SHP77 (cell line): ENCODE data around the gene GNAO1.
A peak's percentile ranks its signal among the peaks of the same experiment; 100 is the strongest.

Experiments
- DNase-seq, 2 experiments: peaks; one replicate each; lab custom pipeline; 2025; lab: John Stamatoyannopoulos, UW

Gene GNAO1

DNA sequence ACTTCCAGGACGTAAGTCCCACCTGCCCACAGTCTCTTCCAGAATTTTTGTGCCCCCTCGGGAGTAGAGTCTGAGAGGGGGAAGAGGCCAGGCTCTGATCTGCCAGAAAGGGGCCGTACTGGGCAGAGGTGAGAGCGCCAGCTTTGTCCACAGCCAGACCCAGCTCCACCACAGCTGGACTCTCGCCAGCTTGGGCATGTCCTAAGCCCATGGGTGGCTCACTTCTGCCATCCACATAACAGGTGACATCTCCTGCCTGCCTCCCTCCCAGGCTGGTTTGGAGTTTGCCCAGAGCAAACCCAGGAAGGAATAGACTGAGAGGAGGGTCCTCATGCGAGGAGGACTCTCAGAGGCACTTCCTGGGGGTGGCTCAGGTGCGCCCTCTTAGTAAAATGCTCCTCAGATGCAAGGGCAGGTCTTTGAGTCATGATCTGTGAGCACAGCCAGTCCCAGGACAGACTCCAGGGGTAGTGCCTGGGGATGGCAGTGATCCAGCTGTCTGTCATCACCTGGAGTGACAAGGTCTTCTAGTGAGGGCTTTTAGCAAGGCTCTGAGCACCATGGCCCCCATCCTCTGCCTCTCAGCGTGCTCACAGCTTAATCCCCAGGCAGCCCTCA, 144.9 kb downstream of the GNAO1 start:
- DNase-seq, result no peak

DNA sequence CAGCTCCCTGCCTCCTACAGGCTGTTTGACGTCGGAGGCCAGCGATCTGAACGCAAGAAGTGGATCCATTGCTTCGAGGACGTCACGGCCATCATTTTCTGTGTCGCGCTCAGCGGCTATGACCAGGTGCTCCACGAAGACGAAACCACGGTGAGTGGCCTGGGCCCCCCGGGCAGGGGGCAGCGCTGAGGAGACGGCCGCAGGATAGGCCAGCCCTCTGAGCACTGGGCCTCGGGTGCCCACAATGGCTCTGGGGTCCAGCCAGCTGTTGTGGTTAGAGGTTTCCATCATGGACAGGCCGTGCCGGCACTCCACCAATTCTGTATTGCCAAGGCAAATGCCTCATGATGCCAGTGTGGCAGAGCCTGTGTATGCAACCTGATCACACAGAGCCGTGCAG, 145.4 kb downstream of the GNAO1 start:
- DNase-seq, result no peak

DNA sequence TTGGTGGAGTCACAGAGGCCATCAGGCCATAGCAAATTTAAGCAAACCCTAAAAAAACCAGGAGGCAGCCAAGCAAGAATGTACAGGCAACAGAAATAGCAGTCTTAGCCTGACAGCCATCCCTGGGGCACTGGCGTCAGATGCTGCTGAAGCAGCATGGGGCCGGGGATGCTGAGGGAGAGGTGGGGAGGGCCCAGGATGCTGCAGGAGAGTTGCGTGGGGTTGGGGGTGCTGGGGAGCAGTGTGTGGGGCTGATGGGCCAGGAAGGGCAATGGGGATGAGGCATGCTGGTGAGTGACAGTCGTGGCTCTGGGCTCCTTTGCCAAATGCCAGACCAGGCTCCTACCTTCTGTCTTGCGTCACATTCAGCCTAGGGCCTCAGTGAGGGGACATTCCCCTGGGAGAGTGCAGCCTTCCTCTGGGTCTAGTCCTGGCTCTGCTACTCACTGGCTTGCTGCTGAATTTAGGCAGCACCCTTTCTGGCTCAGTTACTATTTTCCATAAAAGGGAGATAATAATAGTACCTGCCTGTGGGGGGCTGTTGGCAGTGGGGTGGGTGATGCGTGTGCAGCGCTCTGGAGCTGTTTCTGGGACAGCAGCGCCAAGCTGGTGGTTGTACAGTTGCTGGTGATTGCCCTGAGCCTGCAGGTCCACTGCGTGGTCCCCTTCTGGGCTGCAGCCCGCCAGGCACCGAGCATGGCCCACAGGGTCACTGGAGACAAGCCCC, 146.0 kb downstream of the GNAO1 start:
- no peak for DNase-seq

DNA sequence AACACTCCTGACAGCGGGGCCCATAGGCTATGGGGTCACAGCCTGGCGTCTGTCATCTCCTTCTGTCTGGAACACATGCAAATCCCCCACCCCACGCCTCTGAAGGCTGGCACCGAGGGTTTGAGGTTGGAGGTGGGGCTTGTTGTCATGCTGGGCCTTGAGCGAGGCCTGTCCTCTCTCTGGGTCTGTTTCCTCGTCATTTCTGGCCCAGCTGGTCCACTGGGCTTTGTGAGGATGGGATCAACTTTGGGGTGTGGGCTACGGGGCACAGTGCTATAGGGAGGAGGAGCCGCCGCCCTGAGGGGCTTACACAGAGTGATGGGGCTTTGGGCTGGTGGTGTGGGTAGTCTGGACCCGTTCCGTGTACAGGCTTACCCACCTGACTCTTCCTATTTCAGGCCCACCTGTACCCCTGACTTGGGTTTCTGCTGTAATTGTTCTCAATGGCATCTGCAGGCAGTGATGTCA, 146.6 kb downstream of the GNAO1 start:
- no peak for DNase-seq

DNA sequence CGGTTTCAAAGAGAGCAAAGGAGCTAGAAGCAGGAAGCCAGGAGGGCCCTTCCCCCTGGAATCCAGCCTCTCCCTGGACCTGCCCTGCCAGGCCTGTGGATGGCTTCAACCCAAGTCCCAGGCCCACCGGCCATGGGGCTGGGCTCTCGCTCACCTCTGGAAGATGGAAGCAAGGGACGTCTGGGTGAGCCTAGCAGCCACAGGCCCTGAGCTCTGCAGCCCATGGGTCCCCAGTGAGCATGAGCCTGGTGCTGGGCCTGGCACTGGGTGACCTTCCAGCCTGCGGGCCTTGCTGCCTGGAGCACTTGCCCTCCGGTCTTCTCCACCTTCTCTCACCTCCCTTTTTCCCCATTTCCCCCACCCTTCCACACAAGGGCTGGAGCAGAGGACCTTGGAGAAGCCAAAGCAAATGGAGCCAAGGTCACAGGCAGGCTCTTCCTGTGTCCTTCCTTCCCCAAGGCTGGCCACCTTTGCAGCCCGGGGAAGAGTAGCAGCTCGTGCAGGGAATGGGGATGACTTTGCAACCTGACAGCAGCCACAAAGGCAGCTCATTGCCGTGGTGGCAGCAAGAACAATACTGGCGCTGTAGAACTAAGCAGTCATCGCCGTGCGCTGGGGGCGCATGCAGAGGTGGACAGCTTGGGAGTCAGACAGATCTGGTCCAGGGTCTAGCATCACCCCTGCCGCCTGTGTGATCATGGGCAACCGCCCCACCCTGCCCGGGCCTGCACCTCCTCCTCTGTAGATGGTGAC, 147.5 kb downstream of the GNAO1 start:
- DNase-seq, result no peak

DNA sequence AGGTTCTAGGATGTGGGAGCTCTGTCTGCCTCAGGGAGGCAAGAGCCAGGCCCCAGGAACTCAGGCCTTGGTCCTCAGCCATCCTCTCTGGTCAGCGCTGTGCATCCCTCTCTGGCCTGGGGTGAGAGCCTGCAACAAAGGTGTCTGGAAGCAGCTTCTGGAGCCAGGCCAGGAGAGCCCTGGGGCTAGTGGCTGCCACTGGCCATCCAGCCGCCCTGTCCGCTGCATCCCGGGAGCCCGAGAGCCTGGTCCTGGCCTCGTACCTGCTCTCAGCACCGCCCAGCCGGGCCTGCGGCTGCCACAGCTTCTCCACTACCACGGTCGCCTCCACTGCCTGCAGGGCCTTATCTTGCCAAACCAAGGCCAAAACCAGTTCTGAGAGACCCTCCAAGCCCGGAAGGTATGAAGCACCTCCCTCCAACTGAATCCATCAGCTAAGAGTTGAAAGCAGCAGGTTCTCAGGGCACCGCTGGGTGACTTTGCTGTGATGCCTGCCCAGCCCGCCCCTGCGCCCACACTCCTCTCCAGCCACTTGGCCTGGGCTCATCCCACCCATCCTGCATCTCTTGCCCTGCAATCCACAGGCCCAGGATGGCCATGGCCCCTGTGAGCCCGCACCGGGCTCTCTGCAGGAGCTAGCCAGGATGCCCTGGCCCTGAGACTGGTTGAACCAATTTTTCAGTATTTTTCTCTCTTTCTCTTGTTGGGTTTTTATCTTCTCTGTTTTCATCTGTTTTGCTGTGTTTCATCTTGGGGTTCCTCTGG, 148.3 kb downstream of the GNAO1 start:
- no peak for DNase-seq

DNA sequence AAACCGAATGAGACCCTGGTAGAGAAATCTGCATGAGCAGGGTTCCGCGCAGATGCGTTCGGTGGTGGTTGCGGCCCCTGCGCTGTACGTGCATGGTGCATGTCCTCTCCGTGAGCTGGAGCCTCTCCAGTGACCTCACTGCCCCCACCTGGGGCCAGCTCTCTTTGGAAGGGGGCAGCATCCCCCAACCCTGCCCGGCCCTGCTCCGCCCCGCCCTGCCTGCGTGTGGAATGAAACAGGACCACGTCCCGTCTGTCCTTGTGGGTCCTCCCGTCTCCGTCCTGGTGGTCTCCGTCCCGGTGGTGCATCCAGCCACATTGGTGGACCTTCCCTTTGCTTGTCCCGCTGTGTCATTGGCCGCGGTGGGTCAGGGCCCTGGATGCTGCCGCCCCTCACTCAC, 149.1 kb downstream of the GNAO1 start:
- no peak for DNase-seq

DNA sequence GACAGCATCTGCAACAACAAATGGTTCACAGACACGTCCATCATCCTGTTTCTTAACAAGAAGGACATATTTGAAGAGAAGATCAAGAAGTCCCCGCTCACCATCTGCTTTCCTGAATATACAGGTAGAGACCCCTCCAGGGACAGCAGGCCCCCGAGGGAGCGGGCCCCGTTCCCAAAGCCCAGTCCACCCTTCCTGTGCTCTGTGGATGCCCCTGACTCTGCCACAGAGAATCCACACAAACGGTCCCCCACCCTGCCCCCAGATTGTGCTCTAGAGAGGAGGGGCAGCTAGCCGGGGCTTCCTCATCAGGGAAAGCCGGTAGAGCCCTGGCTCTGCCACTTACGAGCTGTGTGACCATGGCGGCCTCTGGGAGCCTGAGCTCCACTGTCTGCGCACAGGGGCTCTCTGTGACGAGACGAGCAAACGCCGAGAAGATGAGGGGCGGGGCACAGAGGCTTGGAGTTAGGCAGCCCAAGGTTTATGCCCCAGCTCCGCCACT, 149.6 kb downstream of the GNAO1 start:
- no peak for DNase-seq

DNA sequence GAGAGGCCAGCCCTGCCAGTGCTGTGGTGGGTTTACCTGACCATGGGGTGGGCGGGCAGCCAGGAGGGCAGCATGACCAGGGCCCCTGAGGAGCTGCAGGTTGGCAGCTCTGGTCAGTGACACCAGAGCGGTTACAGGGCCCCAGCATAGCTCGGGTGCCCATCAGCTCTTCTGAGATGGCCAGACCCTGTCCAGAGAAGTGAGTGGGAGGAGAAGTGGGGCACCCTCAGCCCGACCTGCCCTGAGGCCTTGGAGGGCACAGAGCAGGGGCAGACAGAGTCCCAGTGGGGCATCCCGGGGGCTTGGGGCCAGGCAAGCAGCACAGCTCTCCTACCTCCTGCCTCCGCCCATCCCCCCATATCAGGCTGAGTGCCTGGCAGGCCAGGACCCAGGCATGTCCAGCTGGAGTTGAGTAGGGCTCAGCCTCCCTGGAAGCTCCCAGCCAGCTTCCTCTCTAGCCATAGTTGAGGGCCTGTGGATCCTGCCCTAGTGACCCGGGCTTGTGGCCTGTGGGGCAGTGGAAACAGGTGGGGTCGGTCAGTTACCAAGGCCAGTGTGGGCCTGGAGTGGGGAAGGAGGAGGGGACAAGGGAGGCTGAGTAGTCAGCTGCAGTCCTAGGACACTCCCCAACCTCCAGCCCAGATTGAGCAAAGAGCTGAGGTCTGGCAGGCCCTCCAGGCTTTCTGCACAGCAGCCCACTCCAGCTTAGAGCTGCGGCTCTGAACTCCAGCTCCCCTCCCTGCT, 150.5 kb downstream of the GNAO1 start:
- DNase-seq, result no peak

DNA sequence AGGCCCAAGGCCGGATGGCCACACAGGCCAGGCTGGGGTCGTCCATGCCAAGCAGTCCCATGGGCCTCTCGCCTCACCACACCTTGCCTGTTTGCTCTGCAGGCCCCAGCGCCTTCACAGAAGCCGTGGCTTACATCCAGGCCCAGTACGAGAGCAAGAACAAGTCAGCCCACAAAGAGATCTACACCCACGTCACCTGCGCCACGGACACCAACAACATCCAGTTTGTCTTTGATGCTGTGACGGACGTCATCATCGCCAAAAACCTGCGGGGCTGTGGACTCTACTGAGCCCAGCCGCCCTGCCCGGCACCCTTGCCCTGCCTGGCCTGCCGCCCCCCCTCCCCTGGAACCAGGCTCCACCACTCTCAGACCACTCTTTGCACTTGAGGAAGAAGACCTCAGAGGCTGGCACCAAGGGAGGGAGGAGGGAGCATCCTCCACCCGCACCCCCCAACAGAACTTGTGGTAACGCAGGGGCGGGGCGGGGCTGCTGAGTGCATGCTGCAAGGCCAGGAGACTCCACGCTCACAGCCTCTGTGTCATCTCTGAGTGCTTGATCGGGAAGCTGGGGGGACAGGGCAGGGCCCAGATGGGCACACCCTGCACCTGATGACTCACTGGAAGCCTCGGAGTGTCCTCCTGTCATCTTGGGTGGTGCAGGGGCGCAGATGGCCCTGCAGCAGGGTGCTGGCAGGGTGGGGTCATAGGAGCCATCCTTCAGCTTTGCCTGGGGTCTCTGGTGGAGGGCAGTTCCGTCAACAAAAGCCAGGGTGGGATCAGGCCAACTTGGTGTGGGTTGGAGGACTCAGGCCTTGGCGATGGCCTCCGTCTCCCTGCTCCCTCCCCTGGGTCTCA, 152.6 kb downstream of the GNAO1 start:
- no peak for DNase-seq

DNA sequence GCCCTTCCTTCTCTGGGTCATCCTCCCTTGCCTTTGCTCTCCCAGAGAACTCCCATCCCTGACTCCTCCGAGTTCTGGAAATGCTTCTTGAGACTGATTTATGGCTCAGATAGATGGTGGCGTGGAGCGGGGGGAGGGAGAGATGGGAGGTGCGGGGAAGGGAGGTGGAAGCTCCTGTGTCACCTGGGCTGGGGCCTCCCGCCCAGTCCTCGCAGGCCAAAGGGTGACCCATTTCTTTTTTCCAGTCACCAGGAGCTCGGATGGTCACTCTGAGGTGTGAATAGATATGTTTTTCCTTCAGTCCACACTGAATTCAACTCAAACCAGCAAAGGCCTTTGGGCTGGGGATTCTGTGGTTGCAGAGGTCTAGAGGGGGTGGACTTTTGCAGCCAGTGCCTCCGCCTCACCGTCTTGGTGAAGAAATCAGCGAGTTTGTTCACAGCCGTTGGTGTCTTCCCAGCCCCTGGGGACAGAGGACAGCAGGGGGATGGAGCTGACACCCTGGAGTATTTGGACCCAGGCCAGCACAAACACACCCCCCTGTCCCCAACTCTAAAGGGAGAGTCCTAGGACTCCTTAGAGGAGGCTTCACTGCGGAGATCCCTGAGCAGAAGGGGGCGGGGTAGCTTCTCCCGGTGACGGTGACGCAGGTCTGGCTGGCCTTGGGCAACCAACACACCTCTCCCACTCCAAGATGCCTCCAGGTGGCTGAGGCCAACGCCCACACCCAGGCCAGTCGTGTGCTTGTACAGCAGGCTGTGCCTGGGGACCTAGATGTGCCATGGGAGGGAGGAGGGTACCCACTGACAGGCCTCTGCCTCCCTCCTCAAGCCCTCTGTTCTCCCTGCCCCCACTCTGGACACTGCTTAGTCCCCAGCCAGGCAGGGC, 153.5 kb downstream of the GNAO1 start:
- no peak for DNase-seq

DNA sequence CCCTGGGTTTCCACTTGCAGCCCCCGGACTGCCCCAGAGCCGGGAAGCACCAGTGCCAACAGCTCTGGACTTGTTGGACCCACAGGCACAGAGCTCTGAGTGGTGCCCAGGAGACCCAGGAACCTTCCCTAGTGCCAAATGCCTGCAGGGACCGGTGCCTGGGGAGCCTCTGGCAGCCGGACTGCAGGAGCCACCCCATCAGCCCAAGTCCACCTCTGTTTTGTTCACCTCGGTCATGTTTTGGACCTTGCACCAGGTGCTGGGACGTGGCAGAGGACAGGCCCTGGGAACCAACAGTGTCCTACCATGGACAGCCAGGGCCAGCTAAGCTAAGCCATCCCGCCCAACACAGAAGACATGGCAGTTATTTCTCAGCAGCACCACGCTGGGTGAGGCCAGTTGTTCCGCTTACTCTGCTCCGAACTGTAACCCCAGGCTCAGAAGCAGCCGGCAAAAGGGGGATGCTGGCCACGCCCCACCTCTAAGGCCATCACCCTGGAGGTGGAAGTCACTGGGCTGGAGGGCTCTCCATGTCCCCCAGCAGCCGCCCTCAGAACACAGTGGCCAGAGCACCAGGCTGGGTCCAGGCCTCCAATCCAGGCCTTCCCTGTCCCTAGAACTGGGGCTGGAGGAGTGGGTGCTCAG, 154.2 kb downstream of the GNAO1 start:
- no peak for DNase-seq

DNA sequence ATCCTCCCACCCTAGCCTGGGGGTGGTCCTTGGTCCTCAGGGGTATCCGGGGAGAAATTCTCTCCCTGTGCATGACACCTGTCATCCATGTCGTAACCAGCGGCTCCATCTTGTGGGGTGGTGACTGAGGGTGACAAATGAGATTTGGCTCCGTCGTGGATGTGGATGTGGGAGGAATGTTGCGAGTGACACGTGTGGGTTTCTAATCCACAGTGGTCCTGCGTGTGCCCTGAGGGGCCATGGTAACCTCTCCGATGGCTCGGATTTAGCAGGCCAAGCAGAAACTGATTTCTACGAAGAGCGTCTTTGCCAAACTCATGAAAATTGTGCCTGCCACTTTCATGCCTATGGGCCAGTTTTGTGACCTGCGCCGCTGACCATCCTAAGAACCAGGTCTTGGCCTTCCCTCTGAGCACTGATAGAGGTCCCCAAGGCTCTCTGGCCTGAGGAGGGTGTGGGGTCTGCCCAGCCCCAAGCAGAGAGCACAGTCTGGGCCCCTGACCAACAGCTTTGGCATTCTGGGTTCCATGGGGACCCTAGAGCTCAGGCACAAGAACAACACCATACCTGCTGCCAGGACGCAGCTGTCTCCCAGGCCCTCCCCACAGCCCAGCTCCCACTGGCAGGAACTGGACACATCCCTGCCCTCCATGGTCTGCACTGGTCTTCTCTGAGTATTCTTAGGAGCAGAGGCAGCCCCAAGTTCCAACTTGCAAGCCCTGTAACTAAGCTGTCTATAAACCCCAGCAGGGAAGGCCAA, 155.0 kb downstream of the GNAO1 start:
- no peak for DNase-seq

DNA sequence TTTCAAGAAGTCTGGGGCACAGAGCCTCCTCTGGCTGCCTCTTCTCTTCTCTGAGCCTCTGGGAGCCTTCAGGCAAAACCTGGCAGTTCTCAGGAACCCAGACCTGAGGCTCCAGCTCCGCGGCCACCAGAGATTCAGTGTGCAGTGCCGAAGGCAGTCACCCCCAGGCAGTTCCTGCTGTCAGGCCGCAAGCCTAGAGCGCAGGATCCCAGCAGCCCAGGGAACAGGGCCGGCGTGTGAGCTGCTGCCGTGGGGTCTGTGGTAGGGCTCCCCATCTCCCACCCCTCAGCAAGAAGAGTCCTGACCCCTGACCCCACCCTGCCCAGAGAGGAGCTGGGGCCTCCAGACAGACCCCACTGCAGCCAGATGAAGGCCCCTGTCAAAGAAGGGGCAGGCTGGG, 155.9 kb downstream of the GNAO1 start:
- no peak for DNase-seq

DNA sequence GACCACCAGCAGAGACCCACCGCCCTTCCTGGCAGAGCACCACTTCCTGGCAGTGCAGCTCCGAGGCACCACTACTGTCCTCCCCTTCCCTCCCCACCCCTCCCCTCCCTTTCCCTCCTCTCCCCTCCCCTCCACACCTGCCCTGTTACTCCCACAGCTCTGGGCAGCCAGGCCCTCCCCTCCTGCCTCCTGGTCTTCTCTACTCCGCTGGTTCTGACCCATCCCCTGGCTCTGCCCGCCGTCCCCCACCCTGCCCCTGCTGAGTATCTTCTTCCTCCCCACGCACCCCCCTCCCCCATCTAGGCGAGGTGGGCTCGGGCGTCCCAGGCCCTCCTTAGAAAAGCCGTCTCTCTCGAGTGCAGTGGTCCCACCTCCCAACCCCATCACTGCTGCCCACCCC, 156.4 kb downstream of the GNAO1 start:
- DNase-seq, result no peak

DNA sequence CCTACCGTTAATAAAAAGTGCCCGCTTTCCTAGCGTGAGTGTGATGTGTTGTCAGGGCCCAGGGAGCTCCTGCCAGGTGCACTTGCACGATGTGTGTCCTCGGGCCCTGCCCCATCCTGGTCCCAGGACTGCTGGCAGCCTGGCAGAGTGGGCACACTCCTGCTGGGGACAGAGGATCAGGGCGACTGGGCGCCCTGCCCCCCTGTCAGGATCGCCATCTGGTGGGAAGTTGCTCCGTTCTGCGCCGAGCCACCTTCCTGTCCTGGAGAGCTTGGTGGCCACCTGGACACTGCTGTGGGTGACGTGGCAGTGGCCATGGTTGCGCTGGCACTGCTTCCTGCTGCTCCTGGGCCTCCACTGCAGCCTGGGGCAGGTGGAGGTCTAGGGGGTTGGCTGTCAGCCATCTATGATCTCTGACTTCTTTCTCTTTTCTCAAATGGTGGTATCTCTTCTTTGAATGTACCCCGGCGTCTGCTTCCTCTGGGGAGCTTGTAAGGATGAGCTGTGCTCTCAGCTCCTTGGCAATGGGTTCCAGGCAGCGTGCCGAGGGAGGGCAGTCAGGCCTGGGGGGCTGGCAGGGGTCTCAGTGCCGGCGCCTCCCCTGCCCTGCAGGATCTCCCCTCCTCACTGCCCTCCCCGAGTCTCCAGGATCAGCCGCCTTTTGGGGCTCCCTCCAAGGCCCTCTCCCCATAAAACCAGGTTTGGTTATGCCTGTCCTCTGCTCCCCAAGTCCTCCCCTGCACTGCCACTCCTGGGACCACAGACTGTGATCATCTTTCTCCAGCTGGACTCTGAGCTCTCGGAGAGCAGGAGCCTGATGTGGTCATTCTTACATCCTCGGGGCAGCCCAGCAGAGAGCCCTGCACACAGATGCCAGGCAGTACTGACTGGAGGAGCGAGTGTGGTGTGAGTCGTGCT, 157.1 kb downstream of the GNAO1 start:
- peak in 1 of 2 experiments; percentile 23 for DNase-seq

DNA sequence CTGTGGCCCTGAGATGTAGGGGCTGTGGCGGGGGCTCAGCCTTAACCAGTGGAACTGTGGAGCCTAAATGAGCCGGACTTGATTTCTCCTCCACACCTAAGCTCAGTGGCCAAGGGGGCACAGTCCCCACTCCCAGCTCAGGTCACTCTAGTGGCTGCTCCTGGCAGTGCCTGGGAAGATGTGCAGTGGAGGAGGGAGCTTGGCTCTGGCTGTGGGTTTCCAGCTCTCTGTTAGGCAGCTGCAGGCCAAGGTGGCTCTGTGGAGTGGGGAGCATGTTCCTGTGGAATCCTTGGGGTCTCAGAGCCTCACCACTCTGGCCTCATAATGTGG, 157.8 kb downstream of the GNAO1 start:
- no peak for DNase-seq
